ENCODE data around the gene RASGRP2.
A peak's percentile ranks its signal among the peaks of the same experiment; 100 is the strongest.

RASGRP2 gene

GRCh38 chr11:64755681-64756361 is 11.9 kb upstream of the RASGRP2 start:
- no peak for DNase-seq

GRCh38 chr11:64754919-64755662 is 11.1 kb upstream of the RASGRP2 start:
- no peak for DNase-seq

DNA sequence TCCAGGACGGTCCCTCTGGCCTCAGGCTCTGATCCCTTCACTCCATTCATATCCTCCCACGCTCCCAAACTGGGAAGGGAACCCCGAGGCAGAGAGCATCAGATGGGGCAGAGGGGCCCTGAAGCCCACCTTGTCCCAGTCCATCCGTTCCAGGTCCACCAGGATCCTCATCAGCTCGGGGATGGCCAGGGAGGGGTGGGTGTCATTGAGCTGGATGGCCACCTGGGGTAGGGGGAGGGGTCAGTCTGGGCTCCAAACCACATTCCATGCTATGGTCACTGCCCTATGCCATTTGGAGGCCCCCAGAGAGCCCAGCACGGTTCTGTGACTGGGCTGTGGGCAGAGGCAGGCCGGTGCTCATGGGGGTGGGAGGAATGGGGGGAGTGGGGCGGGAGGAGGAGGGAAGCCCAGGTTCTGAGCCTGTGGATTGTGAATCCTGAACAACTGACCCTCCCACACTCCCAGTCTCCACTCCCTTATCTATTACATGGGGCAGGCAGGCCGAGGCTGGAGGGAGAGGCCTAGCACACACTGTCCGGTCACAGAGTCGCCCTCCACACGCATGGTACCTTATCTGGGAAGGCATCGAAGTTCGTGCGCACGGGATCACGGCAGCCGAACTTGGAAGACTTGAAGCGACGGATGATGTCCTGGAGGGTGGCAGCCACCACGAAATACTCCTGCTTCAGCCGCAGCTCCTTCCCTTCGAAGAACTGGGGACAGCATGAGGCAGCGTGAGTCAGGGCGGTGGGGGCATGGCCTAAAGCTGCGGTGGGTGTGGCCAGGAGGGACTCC is 10.4 kb upstream of the RASGRP2 start:
- DNase-seq, result no peak

- no peak for DNase-seq
These were observed 9.6 kb upstream of the RASGRP2 start for GRCh38 chr11:64753380-64754123.

DNA sequence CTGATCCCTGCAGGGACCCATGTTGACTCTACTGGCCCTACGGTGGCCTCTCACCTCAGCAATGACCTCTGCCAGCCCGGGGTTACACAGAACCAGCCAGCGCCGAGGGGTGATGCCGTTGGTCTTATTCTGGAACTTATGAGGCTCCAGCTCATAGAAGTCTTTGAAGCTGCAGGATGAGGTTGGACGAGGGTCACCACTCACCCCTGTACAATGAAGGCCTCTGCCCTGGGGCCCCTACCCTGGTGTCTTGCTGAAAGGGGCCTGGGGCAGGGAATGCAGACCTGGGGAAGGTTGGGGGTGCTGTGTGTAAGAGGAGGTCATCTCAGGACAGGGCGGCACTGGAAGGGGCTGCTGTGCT is 9.1 kb upstream of the RASGRP2 start:
- no peak for DNase-seq

DNA sequence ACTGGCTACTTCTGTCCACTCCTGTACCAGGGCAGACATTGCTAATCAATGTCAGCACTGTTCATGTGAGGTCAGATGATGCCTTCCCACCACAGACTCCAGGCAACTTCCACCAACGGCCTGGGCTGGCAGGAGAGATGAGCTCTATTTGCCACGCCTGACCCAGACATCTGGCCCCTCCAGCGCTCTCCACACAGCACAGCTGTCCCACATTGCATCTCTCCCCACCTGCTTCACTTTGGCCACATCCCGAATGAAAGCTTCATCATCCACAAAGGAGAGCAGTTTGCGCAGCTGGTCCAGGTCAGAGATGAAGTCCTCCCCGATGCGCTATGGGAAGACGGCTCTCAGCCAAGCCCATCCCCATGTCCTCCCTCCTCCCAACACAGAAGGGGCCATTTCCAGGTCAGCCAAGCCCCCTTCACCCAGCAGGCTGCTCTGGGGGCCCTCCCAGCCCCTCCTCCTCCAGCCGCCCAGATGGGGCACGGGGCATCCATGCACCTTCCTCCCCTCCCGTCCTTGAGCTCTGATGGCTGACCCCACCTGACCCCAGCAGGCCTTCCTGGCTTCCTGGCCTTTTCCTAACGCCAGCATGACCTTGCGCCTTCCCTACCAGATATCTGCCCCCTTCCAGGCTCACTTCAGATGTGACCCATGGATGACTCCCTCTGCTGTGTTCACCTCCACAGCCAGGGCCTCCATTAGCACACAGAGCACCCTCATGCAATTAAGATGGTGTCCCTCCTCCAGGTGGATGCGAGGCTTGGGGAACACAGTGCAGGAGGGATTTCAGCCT is 8.4 kb upstream of the RASGRP2 start:
- no peak for DNase-seq

DNA sequence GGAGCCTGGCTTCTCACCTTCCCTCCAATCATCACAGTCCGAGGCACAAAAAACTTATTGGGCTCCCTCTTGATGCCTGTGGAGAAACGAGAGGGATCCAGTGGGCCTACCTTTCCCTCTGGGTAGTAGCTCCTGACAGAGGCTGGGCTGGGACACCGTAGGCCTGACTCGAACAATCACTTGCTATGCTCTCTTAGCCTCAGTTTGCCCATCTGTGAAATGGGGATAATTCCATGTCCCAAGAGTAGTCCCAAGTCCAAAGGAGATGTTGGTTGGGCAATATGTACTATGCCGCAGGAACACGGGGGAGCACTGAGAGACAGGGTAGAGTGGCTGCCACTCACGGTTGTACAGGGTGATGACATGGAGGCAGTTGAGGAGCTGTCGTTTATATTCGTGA is 7.6 kb upstream of the RASGRP2 start:
- no peak for DNase-seq

DNA sequence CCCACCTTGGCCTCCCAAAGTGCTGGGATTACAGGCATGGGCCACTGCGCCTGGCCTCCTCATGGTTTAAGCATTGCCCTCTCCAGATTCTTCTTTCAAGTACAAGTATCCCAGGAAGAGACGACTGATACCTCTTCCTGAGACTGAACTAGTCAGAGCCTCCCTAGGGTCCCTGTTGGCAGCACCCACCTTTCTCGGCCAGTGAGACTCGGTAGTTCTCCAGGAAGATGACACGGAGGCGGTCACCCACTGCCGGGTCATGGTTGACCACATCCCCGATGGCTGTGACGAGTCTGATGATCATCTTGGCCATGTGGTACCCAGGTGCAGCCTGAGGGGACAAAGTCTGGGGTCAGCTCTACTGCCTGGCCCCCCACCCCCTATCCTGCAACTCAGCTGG is 7.2 kb upstream of the RASGRP2 start:
- no peak for DNase-seq

DNA sequence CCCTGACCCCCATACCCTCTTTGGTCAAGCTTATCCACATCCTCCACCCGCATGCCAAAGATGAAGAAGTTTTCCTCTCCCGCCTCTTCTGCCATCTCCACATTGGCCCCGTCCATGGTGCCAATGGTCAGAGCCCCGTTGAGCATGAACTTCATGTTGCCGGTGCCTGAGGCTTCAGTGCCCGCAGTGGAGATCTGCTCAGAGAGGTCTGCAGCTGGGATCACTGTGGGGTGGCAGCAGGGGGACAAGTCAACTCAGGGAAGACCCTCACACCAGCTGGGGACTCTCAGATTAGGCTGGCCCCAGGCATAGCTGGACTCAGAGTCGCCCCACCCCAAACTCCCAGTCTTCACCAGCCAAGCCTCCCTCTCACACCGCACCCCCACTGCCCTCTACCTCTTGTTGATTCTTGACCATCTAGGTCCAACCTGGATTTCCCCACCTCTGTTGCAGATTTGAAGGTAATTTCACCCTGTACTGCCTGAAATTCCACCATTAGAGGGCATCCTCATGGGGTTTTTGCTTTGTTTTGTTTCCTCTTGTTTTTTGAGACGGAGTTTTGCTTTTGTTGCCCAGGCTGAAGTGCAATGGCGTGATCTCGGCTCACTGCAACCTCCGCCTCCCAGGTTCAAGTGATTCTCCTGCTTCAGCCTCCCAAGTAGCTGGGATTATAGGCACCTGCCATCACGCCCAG is 6.6 kb upstream of the RASGRP2 start:
- no peak for DNase-seq

GRCh38 chr11:64747961-64748665 is 4.2 kb upstream of the RASGRP2 start:
- no peak for DNase-seq

DNA sequence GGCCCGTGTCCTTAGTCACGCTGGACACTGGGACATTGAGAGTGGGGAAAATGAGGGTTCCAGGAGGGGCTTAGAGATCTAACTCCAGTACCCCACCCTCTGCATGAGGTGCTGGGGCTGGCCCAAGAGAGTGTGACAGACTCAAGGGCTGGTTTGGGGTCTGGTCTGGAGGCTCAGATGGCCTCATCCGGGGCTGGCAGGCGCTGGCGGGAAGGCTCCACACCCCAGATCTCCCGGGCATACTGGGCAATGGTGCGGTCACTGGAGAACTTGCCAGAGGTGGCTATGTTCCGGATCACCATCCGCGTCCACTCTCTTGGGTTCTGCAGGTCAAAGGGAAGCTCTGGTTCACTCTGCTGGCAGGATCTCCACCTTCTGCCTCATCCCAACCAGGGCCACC is 2.5 kb upstream of the RASGRP2 start:
- no peak for DNase-seq

DNA sequence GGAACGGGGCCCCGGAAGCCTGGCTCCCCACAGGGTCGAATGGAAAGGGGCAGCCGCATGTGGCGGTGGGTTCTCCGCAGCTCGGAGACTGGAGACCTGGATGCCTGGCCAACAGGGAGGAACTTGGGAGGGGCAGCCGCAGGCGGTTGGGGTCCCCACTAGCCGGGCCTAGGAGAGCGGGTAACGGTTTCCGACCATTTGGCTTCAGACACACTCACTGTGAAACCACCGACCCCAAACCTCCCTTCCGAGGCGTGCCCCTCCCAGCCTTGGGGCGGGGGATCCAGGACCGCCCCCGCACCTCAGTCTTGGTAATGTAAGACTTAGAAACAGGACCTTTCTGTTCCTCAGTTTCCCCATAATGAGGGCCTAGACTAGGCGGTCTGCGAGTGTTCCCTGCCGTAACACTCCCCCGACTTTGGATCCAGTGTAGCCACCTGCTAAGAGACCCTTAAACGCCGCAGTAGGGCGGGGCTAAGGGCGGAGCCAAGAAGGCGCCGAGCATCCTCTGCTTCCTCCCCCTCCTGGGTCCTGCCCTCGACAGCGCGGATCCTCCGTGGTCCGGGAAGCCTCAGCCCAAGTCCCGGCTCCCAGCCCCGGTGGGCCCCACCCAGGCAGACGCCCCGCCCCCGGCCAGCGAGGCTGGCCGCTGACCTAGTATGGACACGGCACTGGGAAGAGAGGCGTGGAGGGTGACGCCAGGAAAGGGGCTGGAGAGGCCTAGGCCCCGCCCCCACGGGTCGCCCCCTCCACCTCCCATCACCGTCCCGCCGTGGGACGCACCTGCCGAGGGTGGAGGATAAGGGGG is 1.8 kb upstream of the RASGRP2 start:
- peak; percentile 81 for DNase-seq

- peak; percentile 85 for DNase-seq
These were observed 1.2 kb upstream of the RASGRP2 start for GRCh38 chr11:64745189-64745520.

DNA sequence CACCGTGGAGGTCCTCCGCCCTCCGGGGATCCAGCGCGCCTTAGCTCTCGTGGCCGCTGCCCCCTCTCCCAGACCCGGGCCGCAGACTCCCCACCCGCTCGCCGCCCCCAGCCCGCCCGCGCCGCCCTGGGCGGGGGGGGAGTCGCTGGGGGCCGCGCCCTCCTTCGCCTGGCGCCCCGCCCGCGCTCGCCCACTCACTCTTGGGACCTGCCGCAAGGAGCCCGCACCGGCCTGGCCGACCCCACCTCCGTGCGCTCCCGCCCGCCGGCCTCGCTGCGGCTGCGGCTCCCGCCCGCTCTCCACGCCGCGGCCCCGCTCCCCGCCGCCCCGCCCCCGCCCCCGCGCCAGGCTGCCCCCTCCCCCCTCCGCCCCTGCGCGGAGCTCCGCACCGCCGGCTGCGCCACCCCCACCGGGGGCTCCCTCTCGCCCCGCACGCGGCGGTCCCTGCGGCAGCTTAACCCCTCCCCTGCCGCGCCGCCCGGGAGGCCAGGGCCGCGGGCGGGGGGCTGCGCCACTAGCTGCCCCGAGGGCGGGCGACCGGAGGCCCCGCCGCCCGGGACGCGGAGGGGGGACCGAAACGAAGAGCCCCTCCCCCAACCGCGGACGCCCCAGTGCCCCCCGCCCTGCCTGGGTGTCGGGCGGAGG is 724 bp upstream of the RASGRP2 start:
- no peak for DNase-seq

DNA sequence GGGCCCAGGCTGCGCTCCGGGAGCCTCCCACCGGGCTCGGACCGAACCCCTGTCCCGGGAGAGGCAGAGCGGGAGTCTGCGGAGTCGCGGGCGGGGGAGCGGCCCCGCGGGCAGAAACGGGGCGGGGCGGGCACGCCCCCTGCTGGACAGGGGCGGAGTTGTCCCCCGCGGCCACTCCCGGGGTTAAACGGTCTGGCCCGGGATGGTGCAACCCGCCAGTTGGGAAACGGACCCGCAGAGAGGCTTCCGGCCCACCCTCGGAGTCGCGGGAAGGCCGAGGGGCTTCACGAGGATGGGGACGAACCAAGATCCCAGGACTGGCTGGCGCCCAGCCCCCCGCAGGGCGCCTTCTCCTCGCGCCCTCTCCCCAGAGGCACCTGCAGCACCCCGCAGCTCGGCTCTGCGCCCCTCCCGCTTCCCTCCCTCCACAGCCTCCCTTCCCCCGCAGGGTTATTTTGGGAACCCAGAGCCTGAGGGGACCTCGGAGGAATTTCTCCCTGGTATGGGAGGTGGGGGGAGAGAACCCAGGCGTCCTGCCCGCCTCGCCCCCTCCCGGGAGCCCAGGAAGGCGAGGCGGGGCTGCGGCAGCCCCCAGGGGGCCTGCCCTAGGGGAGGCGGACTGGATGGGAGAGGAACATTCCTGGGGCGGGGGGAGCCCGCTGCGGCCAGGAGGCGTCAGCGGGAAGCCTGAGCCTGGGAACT is 902 bp downstream of the RASGRP2 start:
- peak; percentile 75 for DNase-seq

- peak; percentile 27 for DNase-seq
These were observed 1.7 kb downstream of the RASGRP2 start for GRCh38 chr11:64742087-64742888.

- no peak for DNase-seq
These were observed 2.4 kb downstream of the RASGRP2 start for GRCh38 chr11:64741375-64742086.

DNA sequence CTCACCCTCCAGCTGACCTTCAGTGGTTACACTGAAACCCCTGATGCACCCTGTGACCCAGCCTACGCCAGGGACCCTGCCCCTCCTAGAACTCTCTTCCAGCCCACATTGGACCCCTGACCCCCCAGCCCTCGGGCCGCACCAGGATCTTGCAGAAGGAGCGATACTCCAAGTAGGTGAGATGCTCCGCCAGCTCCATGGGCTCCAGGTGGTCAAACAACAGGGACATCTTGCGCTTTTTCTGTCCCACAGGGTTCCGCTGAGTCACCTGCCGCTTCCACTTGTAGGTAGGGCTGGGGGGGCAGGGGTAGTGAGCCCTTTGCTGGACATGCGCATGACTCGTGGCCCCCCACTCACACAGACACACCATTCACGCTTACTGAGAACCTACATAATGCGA is 4.1 kb downstream of the RASGRP2 start:
- DNase-seq, result no peak

Data from activated CD4-positive, alpha-beta T cell treated with anti-CD3 and anti-CD28 coated beads, Interleukin-10, Interleukin-2, amounts not matched to agents 100 ng/mL and 50 ng/mL, durations not matched to agents 16 hours and 8 hours (primary cell).